KBM-7 (cell line): ENCODE data around the gene SEC16A.
"Not testable (repeated sequence)": the region's sequence is repeated elsewhere in the genome, so short reads cannot be mapped to it uniquely, and the experiment has no call there.

Experiments used
- DNase-seq: peaks from one replicate; pipeline ENCODE4 v3.0.0-alpha.2; 2015
- in situ Hi-C: fragments of 300-500 bp; cut with MboI; formaldehyde crosslinking; loops from 2 replicates; pipeline ENCODE4 v1.14.3; 2020; ENCODE audit warnings: low sequenced_read_pairs, low pct_unique_long_range_greater_than_20kb, mixed read lengths

Gene SEC16A

DNA sequence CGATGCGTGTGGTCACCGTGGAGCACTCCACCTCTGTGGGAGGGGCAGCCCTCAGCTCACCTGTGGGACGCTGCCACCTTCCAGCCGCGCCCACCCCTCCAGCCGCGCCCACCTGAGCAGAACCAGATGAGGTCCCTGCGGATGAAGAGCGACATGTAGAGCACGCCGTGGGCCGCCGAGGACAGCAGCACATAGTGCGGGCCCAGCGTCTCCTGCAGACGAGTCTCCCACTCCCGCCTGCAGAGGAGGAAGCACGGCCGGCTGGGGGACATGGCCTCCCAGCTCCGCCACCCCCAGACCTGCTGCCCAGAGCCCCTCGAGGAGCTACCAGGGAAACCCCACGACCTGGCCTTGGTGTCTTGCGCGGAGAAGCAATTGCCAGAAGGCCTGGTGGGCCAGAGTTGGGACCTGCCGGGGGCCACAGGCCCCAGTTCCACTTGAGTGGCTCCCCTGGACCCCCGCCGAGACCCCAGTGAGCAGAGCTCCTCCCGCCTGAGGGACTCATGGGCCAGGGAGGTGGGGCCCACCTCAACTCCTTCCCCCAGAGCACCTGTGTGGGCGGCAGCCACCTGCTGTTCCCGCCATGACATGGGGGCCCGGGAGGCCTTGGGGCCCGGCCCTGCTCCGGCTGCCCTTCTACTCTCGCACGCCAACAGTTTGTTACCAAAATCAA lies 49.7 kb downstream of the SEC16A start:
- in situ Hi-C loops = no loop called here
- DNase-seq = no peak

GRCh38 chr9:136432591-136432990 lies 50.2 kb downstream of the SEC16A start:
- DNase-seq = no peak
- in situ Hi-C loops = no loop called here

DNA sequence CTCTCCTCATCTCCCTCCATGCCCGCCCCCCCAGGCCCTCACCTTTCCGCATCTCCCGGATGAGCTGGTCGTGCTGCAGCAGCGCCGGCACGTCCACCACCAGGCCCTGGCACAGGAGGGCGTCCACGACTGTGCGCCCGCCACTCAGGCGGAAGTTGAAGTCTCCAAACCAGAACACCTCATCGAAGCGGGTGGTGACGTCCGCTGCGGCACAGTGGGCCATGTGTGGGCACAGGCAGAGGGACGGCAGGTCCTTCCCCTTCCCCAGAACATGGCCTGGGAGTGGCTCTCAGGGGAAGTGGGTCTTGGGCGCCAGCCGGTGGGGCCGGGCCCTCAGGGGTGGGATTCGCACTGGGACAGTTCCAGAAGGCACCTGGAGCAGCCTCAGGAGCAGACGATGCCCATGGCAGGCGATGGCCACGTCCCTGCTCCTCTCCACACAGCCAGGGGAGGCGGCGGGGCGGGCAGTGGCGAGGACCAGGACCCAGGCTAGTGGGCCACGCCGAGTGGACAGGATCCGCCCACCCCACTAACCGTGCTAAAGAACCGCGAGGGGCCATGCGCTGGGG lies 51.0 kb downstream of the SEC16A start:
- no peak for DNase-seq
- in situ Hi-C loops = no loop called here

DNA sequence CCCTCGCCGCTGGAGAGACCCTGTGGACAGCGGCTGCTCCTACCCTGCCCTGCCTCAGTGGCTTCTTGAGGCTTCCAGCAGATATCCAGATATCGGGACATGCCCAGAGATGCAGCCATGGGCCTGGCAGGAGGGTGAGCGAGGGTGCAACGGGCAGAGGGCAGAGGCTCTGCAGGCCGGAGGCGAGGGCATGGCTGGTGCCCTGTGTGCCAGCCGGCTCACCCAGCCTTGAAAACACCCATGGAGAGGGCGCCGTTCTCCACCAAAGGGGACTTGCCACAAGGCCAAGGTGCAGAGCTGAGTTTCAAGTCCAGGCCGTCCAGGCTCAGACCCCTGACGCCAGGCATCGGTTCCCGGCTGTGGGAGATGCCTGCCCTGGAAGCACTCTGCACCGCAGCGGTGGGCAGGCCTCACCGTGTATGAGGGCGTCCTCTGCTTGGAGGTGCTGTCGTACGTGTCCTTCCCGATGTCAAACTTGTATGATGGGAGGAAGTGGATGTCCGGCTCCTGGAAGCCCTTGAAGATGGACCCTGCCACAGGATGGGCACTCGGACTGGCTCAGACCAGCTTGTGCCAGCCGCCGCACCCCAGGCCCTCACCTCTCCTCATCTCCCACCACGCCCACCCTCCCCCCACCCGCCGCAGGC lies 52.1 kb downstream of the SEC16A start:
- no peak for DNase-seq
- in situ Hi-C loops = no loop called here

DNA sequence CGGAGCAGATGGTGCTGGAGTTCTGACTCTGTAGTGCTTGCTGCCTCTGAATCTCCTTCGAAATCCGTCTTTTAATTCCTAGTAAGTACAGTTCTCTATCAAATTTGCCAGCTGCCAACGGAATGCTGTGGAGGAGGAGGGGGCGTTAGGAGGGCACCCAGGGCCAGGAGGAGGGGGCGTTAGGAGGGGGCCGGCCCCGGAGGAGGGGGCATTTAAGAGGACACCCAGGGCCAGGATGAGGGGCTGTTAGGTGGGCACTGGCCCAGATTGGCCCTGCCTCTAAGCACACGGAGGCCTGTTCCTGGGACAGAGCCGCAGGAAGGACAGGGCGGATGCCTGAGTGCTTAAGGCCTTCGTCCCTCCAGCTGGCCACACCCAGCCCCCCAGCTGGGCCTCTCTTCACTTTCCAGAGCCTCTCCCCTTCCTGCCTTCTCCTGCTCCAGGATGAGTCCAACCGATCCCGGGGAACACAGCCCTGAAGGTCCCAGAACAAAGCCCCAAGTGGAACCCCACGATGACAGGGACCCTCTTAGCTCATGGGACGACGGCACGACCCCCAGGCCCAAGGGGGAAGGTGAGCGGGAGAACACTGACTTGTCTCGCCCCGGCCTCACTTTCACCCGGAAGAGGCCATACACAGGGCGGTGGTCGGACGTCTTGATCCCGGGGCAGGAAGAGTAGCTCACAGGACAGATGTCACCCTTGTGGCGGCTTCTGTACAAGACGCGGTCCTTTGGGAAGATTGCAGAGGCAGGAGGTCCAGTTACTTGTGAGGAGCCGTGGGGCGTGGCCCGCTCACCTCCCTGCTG lies 53.0 kb downstream of the SEC16A start:
- in situ Hi-C loops = no loop called here
- no peak for DNase-seq

GRCh38 chr9:136429075-136429628 lies 53.7 kb downstream of the SEC16A start:
- in situ Hi-C loops = no loop called here
- DNase-seq = no peak

DNA sequence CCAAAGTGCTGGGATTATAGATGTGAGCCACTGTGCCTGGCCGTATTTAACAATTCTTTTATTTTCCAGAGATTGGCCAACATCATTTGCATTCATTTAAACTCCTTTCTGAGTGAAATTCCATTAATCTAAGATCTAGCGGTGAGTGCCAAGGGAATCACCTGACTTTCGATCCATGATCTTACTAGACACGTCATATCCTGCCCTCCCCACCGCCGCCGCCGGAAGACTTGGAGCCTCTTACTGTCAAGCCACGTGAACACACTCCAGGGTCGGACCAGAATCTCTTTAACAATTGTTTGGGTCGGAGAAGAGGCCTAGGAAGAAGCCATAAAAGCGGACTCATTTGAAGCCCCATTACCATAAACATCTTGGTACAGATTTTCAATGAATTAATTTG lies 56.1 kb downstream of the SEC16A start:
- in situ Hi-C loops = no loop called here
- DNase-seq = no peak

- DNase-seq, in situ Hi-C loops: not testable (repeated sequence)
Measured at GRCh38 chr9:136425367-136425766, 57.5 kb downstream of the SEC16A start.

- DNase-seq = no peak
- in situ Hi-C loops = no loop called here
Measured at GRCh38 chr9:136424750-136425362, 58.0 kb downstream of the SEC16A start.

DNA sequence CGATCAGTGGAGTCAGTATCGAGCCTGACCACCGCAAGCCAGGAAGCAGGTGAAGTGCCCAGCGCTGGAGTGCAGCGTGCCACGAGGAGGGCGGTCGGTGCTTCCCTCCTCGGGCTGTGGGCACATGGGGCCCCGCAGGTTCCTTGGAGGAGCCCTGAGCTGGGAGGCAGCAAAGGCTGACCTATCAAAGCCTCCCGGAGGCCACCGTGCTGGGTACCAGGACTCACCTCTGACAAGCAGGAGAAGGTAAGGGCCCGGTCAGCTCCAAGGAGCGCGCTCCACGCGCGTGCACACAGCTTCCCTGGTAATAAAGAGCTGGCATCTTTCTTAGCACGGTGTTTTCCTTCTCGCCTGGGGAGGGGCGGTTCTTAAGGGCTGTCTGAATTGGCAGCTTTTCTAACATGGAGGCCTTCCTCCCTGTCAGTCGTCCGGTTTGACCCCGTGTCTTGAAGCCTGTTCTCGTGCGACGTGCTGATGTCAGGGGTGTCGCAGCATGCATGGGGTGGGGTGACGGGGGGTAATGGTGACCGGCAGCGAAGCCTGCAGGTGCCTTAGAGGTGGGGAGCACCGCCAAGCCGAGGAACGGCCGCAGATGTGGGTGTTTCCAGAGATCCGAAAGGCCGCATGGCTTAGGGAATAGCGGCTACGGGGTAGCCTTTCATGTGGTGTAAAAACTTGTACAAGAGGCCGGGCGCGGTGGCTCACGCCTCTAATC lies 59.3 kb downstream of the SEC16A start:
- DNase-seq = no peak
- in situ Hi-C loops = no loop called here

DNA sequence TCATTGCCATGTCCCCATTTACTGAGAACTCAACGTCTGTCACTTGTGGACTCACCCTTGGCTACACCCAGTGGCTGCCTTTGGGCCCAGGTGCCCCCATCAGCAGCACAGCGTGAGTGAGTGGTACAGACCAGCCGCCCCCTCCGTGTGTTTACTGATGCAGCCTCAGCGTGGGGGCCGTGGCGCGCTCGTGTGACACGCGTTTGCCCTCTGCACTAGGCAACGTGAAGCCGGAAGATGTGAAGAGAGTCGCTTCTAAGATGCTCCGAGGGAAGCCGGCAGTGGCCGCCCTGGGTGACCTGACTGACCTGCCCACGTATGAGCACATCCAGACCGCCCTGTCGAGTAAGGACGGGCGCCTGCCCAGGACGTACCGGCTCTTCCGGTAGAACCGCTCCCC lies 60.0 kb downstream of the SEC16A start:
- no peak for DNase-seq
- in situ Hi-C loops = no loop called here

DNA sequence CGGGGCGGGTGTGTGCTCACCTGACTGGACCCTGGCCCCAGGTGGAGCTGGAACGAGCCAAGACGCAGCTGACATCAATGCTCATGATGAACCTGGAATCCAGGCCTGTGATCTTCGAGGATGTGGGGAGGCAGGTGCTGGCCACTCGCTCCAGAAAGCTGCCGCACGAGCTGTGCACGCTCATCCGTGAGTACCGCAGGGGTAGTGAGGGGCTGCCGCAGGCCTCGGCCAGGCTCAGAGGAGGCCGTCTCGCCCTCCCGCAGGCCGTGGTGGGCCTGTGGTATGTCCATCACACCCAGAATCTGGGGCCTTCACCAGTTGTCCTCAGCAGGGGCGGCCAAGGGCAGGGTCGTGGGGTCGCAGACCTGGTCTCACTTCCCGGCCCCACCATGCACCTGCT lies 61.0 kb downstream of the SEC16A start:
- in situ Hi-C loops = no loop called here
- no peak for DNase-seq

DNA sequence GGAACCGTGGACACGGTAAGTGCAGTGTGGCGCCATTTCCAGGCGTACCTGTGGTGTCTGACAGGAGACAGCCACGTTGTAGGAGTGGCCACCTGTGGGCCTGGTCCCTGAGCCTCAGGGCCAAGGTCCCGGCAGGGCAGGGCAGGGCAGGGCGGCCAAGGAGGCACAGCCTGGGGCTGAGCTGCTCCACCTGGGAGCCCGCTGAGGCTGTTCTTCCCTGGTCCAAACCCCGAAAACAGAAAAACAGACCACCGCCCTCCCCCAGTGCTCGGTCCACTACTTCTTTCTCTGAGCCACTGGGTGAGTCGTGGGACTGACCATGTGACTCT lies 63.8 kb downstream of the SEC16A start:
- in situ Hi-C loops = no loop called here
- no peak for DNase-seq

- in situ Hi-C loops = no loop called here
Measured at GRCh38 chr9:136418182-136419091, 64.4 kb downstream of the SEC16A start.

GRCh38 chr9:136416914-136417313 lies 65.9 kb downstream of the SEC16A start:
- in situ Hi-C loops = no loop called here
- DNase-seq = no peak

More at GRCh38 chr9:136418182-136419091, 64.4 kb downstream of the SEC16A start:
- no peak for DNase-seq

DNA sequence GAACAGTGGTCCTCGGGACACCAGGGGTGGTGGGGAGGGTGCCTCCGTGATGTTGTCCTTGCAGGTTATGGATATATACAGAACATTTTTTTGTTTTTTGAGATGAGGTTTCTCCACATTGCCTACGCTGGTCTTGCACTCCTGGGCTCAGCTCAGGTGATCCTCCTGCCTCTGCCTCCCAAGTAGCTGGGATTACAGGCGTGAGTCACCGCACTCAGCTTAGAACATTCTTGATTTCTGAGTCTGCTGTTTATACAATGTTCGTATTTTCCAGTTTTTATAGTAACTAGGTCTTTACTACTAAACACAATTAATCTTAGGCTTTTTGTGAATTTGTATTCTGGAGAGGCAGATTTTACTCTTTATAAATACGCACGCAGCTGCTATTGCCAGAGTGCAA lies 66.4 kb downstream of the SEC16A start:
- in situ Hi-C loops = no loop called here
- DNase-seq = no peak

- in situ Hi-C loops = no loop called here
Measured at GRCh38 chr9:136412962-136413361, 69.9 kb downstream of the SEC16A start.

DNA sequence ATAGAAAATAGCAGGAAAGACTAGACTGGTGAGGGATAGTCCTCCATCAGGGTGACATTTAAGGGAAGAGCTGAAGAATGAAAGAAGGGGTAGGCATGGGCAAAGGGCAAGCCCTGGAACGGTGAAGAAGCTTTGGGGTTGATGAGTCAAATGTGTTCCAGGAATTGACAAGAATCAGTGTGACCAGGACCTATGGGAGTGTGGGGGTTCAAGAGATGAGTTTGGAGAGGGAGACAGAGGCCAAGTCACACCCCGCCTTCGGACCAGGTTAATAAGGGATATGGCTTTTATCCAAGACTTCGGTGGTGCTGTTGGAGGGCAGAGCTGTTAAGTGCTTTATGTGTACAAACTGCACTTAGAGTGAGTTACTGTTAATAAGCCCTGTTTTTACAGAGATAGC lies 71.5 kb downstream of the SEC16A start:
- in situ Hi-C loops = no loop called here

More at GRCh38 chr9:136412962-136413361, 69.9 kb downstream of the SEC16A start:
- no peak for DNase-seq

More for the DNA sequence above, 71.5 kb downstream of the SEC16A start:
- DNase-seq = no peak
